GM19035 (cell line): ENCODE results near the gene SCRG1.

Experiments
- ATAC-seq: cut with Tn5 transposase; IDR thresholded peaks from one replicate; pipeline ENCODE4 v1.9.1; 2021; ENCODE audit not compliant: unreplicated experiment

Gene SCRG1

GRCh38 chr4:173398779-173399415 is at the start of gene SCRG1:
SCRG1 (minus strand) TSS chr4:173399116; CDS start chr4:173391414, 7,702 bp downstream.
- no peak for ATAC-seq

GRCh38 chr4:173448103-173448502 is 49.2 kb upstream of the SCRG1 start:
- no peak for ATAC-seq

- peak; percentile 95 for ATAC-seq
Observed at GRCh38 chr4:173446416-173446815, 47.5 kb upstream of the SCRG1 start.

GRCh38 chr4:173443121-173443520 is 44.2 kb upstream of the SCRG1 start:
- ATAC-seq: no peak

- ATAC-seq: no peak
Observed at GRCh38 chr4:173442223-173442932, 43.5 kb upstream of the SCRG1 start.

GRCh38 chr4:173440888-173441287 is 42.0 kb upstream of the SCRG1 start:
- no peak for ATAC-seq

GRCh38 chr4:173436771-173437265 is 37.9 kb upstream of the SCRG1 start:
- ATAC-seq: no peak

- ATAC-seq: no peak
Observed at GRCh38 chr4:173436149-173436579, 37.2 kb upstream of the SCRG1 start.

- no peak for ATAC-seq
Observed at GRCh38 chr4:173434231-173434630, 35.3 kb upstream of the SCRG1 start.

- ATAC-seq: no peak
Observed at GRCh38 chr4:173433447-173433846, 34.5 kb upstream of the SCRG1 start.

GRCh38 chr4:173432430-173432829 is 33.5 kb upstream of the SCRG1 start:
- no peak for ATAC-seq

GRCh38 chr4:173426064-173426463 is 27.1 kb upstream of the SCRG1 start:
- no peak for ATAC-seq

GRCh38 chr4:173424899-173425805 is 26.2 kb upstream of the SCRG1 start:
- no peak for ATAC-seq

- ATAC-seq: no peak
Observed at GRCh38 chr4:173420801-173421200, 21.9 kb upstream of the SCRG1 start.

GRCh38 chr4:173420324-173420752 is 21.4 kb upstream of the SCRG1 start:
- peak; percentile 52 for ATAC-seq

- ATAC-seq: no peak
Observed at GRCh38 chr4:173418639-173419038, 19.7 kb upstream of the SCRG1 start.

- ATAC-seq: no peak
Observed at GRCh38 chr4:173417833-173418232, 18.9 kb upstream of the SCRG1 start.

- no peak for ATAC-seq
Observed at GRCh38 chr4:173415885-173416653, 17.2 kb upstream of the SCRG1 start.

GRCh38 chr4:173415092-173415491 is 16.2 kb upstream of the SCRG1 start:
- no peak for ATAC-seq

- ATAC-seq: no peak
Observed at GRCh38 chr4:173414456-173414855, 15.5 kb upstream of the SCRG1 start.

- ATAC-seq: no peak
Observed at GRCh38 chr4:173413036-173413435, 14.1 kb upstream of the SCRG1 start.
